CD14-positive monocyte (primary cell): ENCODE results near the gene PNLDC1. TPM values are rescaled to one million over a fixed set of nuclear protein-coding genes. Genes with fewer than 3 reads are reported as not detected.

Experiments
- DNase-seq, 3 donors: peaks; one replicate each; pipeline ENCODE4 v3.0.0-alpha.2; 2011 to 2022
- H2AFZ ChIP-seq: 2 replicates; pipeline ENCODE4 v1.6.0; 2012; ENCODE audit warnings: mild to moderate bottlenecking, low read depth, low read length, inconsistent platforms; ENCODE audit not compliant: insufficient read depth, poor library complexity, severe bottlenecking
- H3K27ac ChIP-seq, 2 donors: 1 replicate in 1 of 2; 2 replicates in 1 of 2; pipeline ENCODE4 v1.5.1; 2012 to 2013; ENCODE audit warnings: low read length in 2 of 2, control low read depth in 1 of 2, inconsistent platforms in 1 of 2, low read depth in 1 of 2, mild to moderate bottlenecking in 1 of 2
- H3K27me3 ChIP-seq, 2 donors: one replicate each; pipeline versions ENCODE4 v1.6.0 to v1.6.1; 2011 to 2013; ENCODE audit warnings: low read length in 2 of 2; ENCODE audit not compliant: control insufficient read depth in 2 of 2, insufficient read depth in 2 of 2
- H3K36me3 ChIP-seq, 2 donors: replicated peaks in 1 of 2; 1 replicate in 1 of 2; 2 replicates in 1 of 2; pipeline versions ENCODE4 v1.5.1 to v1.6.1; 2012 to 2013; ENCODE audit warnings: low read length in 2 of 2, control low read depth in 1 of 2, inconsistent platforms in 1 of 2, mild to moderate bottlenecking in 1 of 2; ENCODE audit not compliant: insufficient read depth in 2 of 2, control insufficient read depth in 1 of 2
- H3K4me1 ChIP-seq, 2 donors: 1 replicate in 1 of 2; 2 replicates in 1 of 2; pipeline versions ENCODE4 v1.5.1 to v1.6.1; 2012 to 2013; ENCODE audit warnings: low read length in 2 of 2, control low read depth in 1 of 2, inconsistent platforms in 1 of 2, mild to moderate bottlenecking in 1 of 2, moderate library complexity in 1 of 2; ENCODE audit not compliant: insufficient read depth in 2 of 2, control insufficient read depth in 1 of 2
- H3K4me2 ChIP-seq: replicated peaks from 2 replicates; pipeline ENCODE3; 2012; ENCODE audit warnings: low read length, moderate library complexity, mild to moderate bottlenecking; ENCODE audit not compliant: poor library complexity, severe bottlenecking; ENCODE audit errors: extremely low read depth
- H3K4me3 ChIP-seq, 3 experiments: fragments of 200-600 bp in 1 of 3; sonication (generic) in 1 of 3; replicated peaks in 1 of 3; 1 replicate in 2 of 3; 2 replicates in 1 of 3; pipeline ENCODE4 v1.5.1; 2011 to 2013; ENCODE audit warnings: low read length in 3 of 3, mild to moderate bottlenecking in 3 of 3, control low read depth in 2 of 3, low read depth in 2 of 3, inconsistent platforms in 1 of 3, moderate library complexity in 1 of 3
- H3K79me2 ChIP-seq: 2 replicates; pipeline ENCODE4 v1.6.0; 2012; ENCODE audit warnings: mild to moderate bottlenecking, control low read depth, inconsistent platforms, low read length, moderate library complexity; ENCODE audit not compliant: insufficient read depth
- H3K9ac ChIP-seq: 2 replicates; pipeline ENCODE4 v1.6.0; 2017; ENCODE audit warnings: low read length, mild to moderate bottlenecking; ENCODE audit not compliant: insufficient read depth, poor library complexity, severe bottlenecking
- H3K9me3 ChIP-seq, 2 donors: replicated peaks in 1 of 2; 1 replicate in 1 of 2; 2 replicates in 1 of 2; pipeline versions ENCODE4 v1.5.1 to v1.6.1; 2012 to 2013; ENCODE audit warnings: low read length in 2 of 2, control low read depth in 1 of 2; ENCODE audit not compliant: control insufficient read depth in 1 of 2, insufficient read depth in 1 of 2
- H4K20me1 ChIP-seq: 2 replicates; pipeline ENCODE4 v1.6.0; 2012; ENCODE audit warnings: mild to moderate bottlenecking, low read length, control low read depth, moderate library complexity; ENCODE audit not compliant: insufficient read depth
- H3K27ac Mint-ChIP-seq, 7 donors: one replicate each; pipeline ENCODE4 v1.8.0; 2020; ENCODE audit warnings: mild to moderate bottlenecking in 7 of 7, mixed read lengths in 7 of 7, moderate library complexity in 6 of 7, inconsistent platforms in 2 of 7
- H3K27me3 Mint-ChIP-seq, 3 donors: one replicate each; pipeline ENCODE4 v1.8.0; 2021 to 2022; ENCODE audit warnings: low read depth in 3 of 3, mild to moderate bottlenecking in 3 of 3, mixed read lengths in 3 of 3, moderate library complexity in 3 of 3, inconsistent platforms in 1 of 3
- H3K36me3 Mint-ChIP-seq, 2 donors: one replicate each; pipeline ENCODE4 v1.8.0; 2020; ENCODE audit warnings: mixed read lengths in 2 of 2, inconsistent platforms in 1 of 2, mild to moderate bottlenecking in 1 of 2
- H3K4me1 Mint-ChIP-seq: one replicate; pipeline ENCODE4 v1.8.0; 2020; ENCODE audit warnings: mild to moderate bottlenecking, mixed read lengths
- H3K4me3 Mint-ChIP-seq, 2 donors: one replicate each; pipeline ENCODE4 v1.8.0; 2020; ENCODE audit warnings: mild to moderate bottlenecking in 2 of 2, mixed read lengths in 2 of 2, moderate library complexity in 1 of 2
- H3K9me3 Mint-ChIP-seq, 7 donors: one replicate each; pipeline ENCODE4 v1.8.0; 2020 to 2022; ENCODE audit warnings: mixed read lengths in 7 of 7, mild to moderate bottlenecking in 6 of 7, moderate library complexity in 6 of 7, inconsistent platforms in 2 of 7
- WGBS: methylation state at CpG from one replicate; pipeline ENCODE4 v1.1.5; 2013; ENCODE audit warnings: missing lambda C conversion rate; ENCODE audit not compliant: insufficient coverage; 5-methylcytosine and 5-hydroxymethylcytosine counted together
- intact Hi-C, 2 donors: fragments of 100-400 bp; cut with micrococcal nuclease; formaldehyde crosslinking; loops; one replicate each; pipeline versions ENCODE4 v1.15.0 to v1.15.1; 2023
- polyA plus RNA-seq, 3 donors: library from polyadenylated mRNA; depleted of rRNA in 1 of 3; unstranded in 2 of 3; stranded (reverse) in 1 of 3; fragments of 300-500 nt in 2 of 3; fragments of >200 nt in 1 of 3; fragmentation: Illumina TruSeq in 2 of 3; gene quantifications; 1 replicate in 2 of 3; 2 replicates in 1 of 3; pipeline ENCODE4 v1.2.3, GENCODE V29; 2012 to 2021
- TF ChIP-seq, protein P1 (sequence below): fragments of 200-600 bp; IDR thresholded peaks from one replicate; pipeline ENCODE4 v1.8.0; 2022; ENCODE audit warnings: antibody characterized with exemption, mild to moderate bottlenecking

PNLDC1 gene
- polyA plus RNA-seq, 3 donors, result 0.56 TPM; not detected in 2

DNA sequence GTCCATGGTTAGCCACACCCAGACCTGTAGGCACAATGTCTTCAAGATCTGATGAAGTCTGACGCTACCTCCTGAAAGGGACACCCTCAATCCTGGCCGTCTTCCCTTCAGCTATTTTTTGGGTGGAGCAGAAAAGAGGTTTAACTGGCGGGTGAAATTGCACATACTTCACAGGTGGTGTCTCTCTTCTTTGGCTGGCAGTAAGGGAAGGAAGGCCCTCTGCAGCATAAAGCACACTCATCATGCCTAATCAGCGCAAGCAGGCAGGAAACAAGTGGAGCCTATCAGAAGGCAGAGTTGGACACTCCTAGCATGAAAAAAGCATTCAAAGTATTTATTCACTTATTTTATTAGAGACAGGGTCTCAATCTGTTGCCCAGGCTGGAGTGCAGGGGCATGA lies 32.9 kb downstream of the PNLDC1 start:
- H3K4me3 Mint-ChIP-seq, result no peak overlapping the region

GRCh38 chr6:159833556-159833955 lies 33.5 kb downstream of the PNLDC1 start:
- H3K9ac ChIP-seq, result no peak overlapping the region
- peaks cover 26 to 31% of the 10 kb centered on the region in 2 donors for H3K4me1 ChIP-seq
- intact Hi-C loops, result no loop called here
- H3K9me3 Mint-ChIP-seq, result no peaks in the 10 kb centered on the region
- no peak overlapping the region for H2AFZ ChIP-seq
- no peaks in the 10 kb centered on the region for H3K9me3 ChIP-seq
- H3K79me2 ChIP-seq, result no peaks in the 10 kb centered on the region
- H3K27ac ChIP-seq, result no peak overlapping the region
- no peak overlapping the region for H3K27ac Mint-ChIP-seq
- peaks cover 0 to 4% (median 2%) of the 10 kb centered on the region in 3 donors for H3K27me3 Mint-ChIP-seq
- H3K4me2 ChIP-seq, result no peak overlapping the region
- H3K4me1 Mint-ChIP-seq, result peaks cover 28% of the 10 kb centered on the region
- no peak overlapping the region for H3K4me3 Mint-ChIP-seq
- H4K20me1 ChIP-seq, result no peaks in the 10 kb centered on the region
- TF ChIP-seq, protein P1, sequence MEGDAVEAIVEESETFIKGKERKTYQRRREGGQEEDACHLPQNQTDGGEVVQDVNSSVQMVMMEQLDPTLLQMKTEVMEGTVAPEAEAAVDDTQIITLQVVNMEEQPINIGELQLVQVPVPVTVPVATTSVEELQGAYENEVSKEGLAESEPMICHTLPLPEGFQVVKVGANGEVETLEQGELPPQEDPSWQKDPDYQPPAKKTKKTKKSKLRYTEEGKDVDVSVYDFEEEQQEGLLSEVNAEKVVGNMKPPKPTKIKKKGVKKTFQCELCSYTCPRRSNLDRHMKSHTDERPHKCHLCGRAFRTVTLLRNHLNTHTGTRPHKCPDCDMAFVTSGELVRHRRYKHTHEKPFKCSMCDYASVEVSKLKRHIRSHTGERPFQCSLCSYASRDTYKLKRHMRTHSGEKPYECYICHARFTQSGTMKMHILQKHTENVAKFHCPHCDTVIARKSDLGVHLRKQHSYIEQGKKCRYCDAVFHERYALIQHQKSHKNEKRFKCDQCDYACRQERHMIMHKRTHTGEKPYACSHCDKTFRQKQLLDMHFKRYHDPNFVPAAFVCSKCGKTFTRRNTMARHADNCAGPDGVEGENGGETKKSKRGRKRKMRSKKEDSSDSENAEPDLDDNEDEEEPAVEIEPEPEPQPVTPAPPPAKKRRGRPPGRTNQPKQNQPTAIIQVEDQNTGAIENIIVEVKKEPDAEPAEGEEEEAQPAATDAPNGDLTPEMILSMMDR, result no peak
- H3K36me3 ChIP-seq, result no peaks in the 10 kb centered on the region
- H3K27me3 ChIP-seq, result no peaks in the 10 kb centered on the region
- 100% methylated on average over 1 of the region's 2 CpGs for WGBS
- H3K36me3 Mint-ChIP-seq, result no peaks in the 10 kb centered on the region
- no peak for DNase-seq
- H3K4me3 ChIP-seq, result no peak overlapping the region

More for the DNA sequence above, 32.9 kb downstream of the PNLDC1 start:
- H3K9me3 ChIP-seq, result no peaks in the 10 kb centered on the region
- no peak for DNase-seq
- H2AFZ ChIP-seq, result no peak overlapping the region
- H3K9ac ChIP-seq, result no peak overlapping the region
- no peak overlapping the region for H3K27ac ChIP-seq
- no peak overlapping the region for H3K27ac Mint-ChIP-seq
- no peak overlapping the region for H3K4me3 ChIP-seq
- TF ChIP-seq, protein P1, result no peak
- no peaks in the 10 kb centered on the region for H4K20me1 ChIP-seq
- intact Hi-C loops, result no loop called here
- H3K27me3 Mint-ChIP-seq, result peaks cover 0 to 4% (median 2%) of the 10 kb centered on the region in 3 donors
- no peaks in the 10 kb centered on the region for H3K79me2 ChIP-seq
- H3K36me3 ChIP-seq, result no peaks in the 10 kb centered on the region
- no peaks in the 10 kb centered on the region for H3K36me3 Mint-ChIP-seq
- no peaks in the 10 kb centered on the region for H3K9me3 Mint-ChIP-seq
- peaks cover 28 to 32% of the 10 kb centered on the region in 2 donors for H3K4me1 ChIP-seq
- H3K4me2 ChIP-seq, result no peak overlapping the region
- WGBS, result no CpG with 5 or more reads among the region's 4 CpGs
- H3K4me1 Mint-ChIP-seq, result peaks cover 29% of the 10 kb centered on the region
- no peaks in the 10 kb centered on the region for H3K27me3 ChIP-seq
